ENCODE results near the gene TFPI. TPM values are rescaled to one million over a fixed set of nuclear protein-coding genes. Genes with fewer than 3 reads are reported as not detected.
A peak's percentile ranks its signal among the peaks of the same experiment; 100 is the strongest.

Gene TFPI
- polyA plus RNA-seq, 2 of the 4 experiments (the other 2 are of a cell fraction) = 14.3 to 104 TPM

DNA sequence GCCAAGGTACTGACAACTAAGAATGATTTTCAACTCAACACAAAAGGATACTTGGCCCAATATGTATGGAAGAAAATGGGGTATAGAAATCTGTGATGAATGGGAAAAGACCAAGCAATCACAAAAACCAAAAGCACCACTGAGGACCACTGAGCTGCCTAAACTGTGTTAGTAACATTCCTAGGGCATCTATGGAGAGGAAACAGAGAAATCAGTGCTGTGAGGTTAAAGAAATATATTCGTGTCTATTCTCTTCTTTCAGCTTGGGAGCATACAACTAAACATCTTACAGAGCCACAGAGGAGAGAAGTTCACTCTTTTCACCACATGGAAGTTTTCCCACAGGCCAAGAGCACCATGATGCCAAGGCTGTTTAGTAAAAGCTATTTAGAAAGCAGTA, 58.9 kb downstream of the TFPI start:
- CTCF ChIA-PET = interaction anchor here (4.2 kb wide), 1 partner anchor 85 kb away, joined by 33 read pairs; no protein-coding TSS in a partner anchor
- no peak for FAIRE-seq
- ATAC-seq = no peak

DNA sequence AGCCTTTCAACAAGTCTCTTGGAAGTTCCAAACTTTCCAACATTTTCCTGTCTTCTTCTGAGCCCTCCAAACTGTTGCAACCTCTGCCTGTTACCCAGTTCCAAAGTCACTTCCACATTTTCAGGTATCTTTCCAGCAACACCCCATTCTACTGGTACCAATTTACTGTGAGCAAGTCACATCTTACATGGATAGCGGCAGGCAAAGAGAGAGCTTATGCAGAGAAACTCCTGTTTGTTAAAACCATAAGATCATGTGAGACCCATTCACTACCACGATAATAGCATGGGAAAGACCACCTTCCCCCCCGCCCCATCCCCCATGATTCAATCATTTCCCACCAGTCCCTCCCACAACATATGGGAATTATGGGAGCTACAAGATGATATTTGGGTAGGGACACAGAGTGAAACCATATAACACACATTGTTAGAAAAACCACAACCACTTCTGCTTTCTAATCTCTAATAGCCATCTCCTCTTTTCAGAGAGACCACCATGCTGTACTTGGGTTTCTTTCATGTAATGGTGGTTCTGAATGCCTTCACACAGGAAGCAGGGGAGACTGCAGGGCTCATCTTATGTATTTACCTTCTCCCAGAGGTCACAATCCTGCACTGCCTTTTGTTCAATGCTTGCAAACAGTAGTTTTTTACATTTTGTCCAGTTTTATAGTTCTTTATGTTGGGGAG, 60.2 kb downstream of the TFPI start:
- POLR2A ChIA-PET = no interaction called here

More for the DNA sequence above, 58.9 kb downstream of the TFPI start:
- H3K9me3 ChIP-seq = peaks cover 8% of the 10 kb centered on the region
- TF ChIP-seq CEBPB (IDR thresholded peaks at IDR 0.05) (no peak), TP53 (CRISPR knock-in tag; IDR thresholded peaks at IDR 0.05) (no peak), HEYL (CRISPR knock-in tag; IDR thresholded peaks at IDR 0.05) (no peak), RNF2 (IDR thresholded peaks at IDR 0.05; ENCODE audit: borderline replicate concordance, low read depth) (no peak), POLR2AphosphoS2 (conservative IDR thresholded peaks at IDR 0.05; ENCODE audit: low read length) (no peak), E2F6 (IDR thresholded peaks at IDR 0.05; ENCODE audit: borderline replicate concordance, low read depth) (no peak), FOSB (CRISPR knock-in tag; IDR thresholded peaks at IDR 0.05) (no peak), ESRRA (IDR thresholded peaks at IDR 0.05; ENCODE audit: borderline replicate concordance, low read length) (no peak)
- peaks cover 11% of the 10 kb centered on the region for H3K4me1 ChIP-seq
- POLR2A ChIA-PET = no interaction called here
- WGBS (ENCODE audit: missing lambda C conversion rate) = 88% methylated on average over 1 of the region's 1 CpG
- H3K4me3 ChIP-seq = no peak overlapping the region
- no peak overlapping the region for H3K27ac ChIP-seq
- no peak overlapping the region for H3K4me2 ChIP-seq
- no peak for DNase-seq (ENCODE audit: low read depth in 1 of 2, low spot score in 1 of 2)

DNA sequence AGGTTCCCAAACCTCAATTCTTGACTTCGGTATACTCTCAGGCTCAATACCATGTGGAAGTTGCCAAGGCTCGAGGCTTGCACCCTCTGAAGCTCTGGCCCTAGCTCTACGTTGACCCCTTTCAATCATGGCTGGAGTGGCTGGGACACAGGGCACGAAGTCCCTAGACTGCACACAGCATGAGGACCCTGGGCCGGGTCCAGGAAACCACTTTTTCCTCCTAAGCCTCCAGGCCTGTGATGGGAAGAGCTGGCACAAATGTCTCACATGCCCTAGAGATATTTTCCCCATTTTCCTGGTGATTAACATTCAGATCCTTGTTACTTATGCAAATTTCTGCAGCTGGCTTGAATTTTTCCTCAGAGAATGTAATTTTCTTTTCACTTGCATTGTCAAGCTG, 61.1 kb downstream of the TFPI start:
- TF ChIP-seq ZFP36 (IDR thresholded peaks at IDR 0.05; ENCODE audit: borderline replicate concordance, partially characterized antibody) = peak; percentile 67
- no peak for TF ChIP-seq HMGXB4 (CRISPR knock-in tag; IDR thresholded peaks at IDR 0.05; ENCODE audit: borderline replicate concordance)
- TF ChIP-seq RNF2 (IDR thresholded peaks at IDR 0.05; ENCODE audit: borderline replicate concordance, low read depth) = no peak
- no peak for TF ChIP-seq NPAS2 (CRISPR knock-in tag; IDR thresholded peaks at IDR 0.05; ENCODE audit: borderline replicate concordance)
- TF ChIP-seq SMC3 (IDR thresholded peaks at IDR 0.05) = no peak
- TF ChIP-seq RFX5 (IDR thresholded peaks at IDR 0.05) = no peak
- no peak for TF ChIP-seq TP53 (CRISPR knock-in tag; IDR thresholded peaks at IDR 0.05)
- TF ChIP-seq EP300 (IDR thresholded peaks at IDR 0.05) = no peak
- CTCF ChIA-PET = interaction anchor here (4.2 kb wide), 1 partner anchor 87 kb away, joined by 33 read pairs; no protein-coding TSS in a partner anchor
- no peak for ATAC-seq

More for the DNA sequence above, 60.2 kb downstream of the TFPI start:
- no peak for FAIRE-seq
- 80% methylated on average over 3 of the region's 3 CpGs for WGBS (ENCODE audit: missing lambda C conversion rate)
- Histone ChIP-seq H3K4me3 (no peak overlapping the region), H3K4me1 (no peaks in the 10 kb centered on the region; the same call in 2 of the 3 replicates), H3K9me3 (peaks cover 8% of the 10 kb centered on the region), H3K4me2 (no peak overlapping the region), H3K27ac (no peak overlapping the region)
- no peak for ATAC-seq
- DNase-seq (ENCODE audit: low read depth in 1 of 2, low spot score in 1 of 2) = no peak
- TF ChIP-seq ZC3H11A (IDR thresholded peaks at IDR 0.05) = no peak
- CTCF ChIA-PET = interaction anchor here (4.2 kb wide), 1 partner anchor 86 kb away, joined by 33 read pairs; no protein-coding TSS in a partner anchor

GRCh38 chr2:187486241-187486640, 68.0 kb downstream of the TFPI start:
- Histone ChIP-seq H3K4me3 (no peak overlapping the region), H3K9me3 (no peaks in the 10 kb centered on the region), H3K4me1 (no peaks in the 10 kb centered on the region), H3K4me2 (no peak overlapping the region), H3K27ac (no peak overlapping the region)
- ATAC-seq = no peak
- no peak for DNase-seq (ENCODE audit: low read depth in 1 of 2, low spot score in 1 of 2)
- ChIA-PET POLR2A (no interaction called here), CTCF (no interaction called here)
- TF ChIP-seq MAX (IDR thresholded peaks at IDR 0.05) (no peak), PBX3 (IDR thresholded peaks at IDR 0.05) (no peak), NPAS2 (CRISPR knock-in tag; IDR thresholded peaks at IDR 0.05; ENCODE audit: borderline replicate concordance) (no peak), SMC3 (IDR thresholded peaks at IDR 0.05) (no peak), RCOR1 (IDR thresholded peaks at IDR 0.05; ENCODE audit: low read depth, low read length) (no peak), CBX8 (IDR thresholded peaks at IDR 0.05) (no peak), NR3C1 (IDR thresholded peaks at IDR 0.05) (no peak)
- TF ChIP-seq, protein P1, sequence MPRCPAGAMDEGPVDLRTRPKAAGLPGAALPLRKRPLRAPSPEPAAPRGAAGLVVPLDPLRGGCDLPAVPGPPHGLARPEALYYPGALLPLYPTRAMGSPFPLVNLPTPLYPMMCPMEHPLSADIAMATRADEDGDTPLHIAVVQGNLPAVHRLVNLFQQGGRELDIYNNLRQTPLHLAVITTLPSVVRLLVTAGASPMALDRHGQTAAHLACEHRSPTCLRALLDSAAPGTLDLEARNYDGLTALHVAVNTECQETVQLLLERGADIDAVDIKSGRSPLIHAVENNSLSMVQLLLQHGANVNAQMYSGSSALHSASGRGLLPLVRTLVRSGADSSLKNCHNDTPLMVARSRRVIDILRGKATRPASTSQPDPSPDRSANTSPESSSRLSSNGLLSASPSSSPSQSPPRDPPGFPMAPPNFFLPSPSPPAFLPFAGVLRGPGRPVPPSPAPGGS (IDR thresholded peaks at IDR 0.05) = no peak
- FAIRE-seq = no peak

More for the DNA sequence above, 61.1 kb downstream of the TFPI start:
- FAIRE-seq = no peak
- no peaks in the 10 kb centered on the region for H3K4me1 ChIP-seq
- H3K4me3 ChIP-seq = no peak overlapping the region
- H3K9me3 ChIP-seq = peaks cover 8% of the 10 kb centered on the region
- no peak overlapping the region for H3K4me2 ChIP-seq
- WGBS (ENCODE audit: missing lambda C conversion rate) = 88% methylated on average over 5 of the region's 5 CpGs
- DNase-seq (ENCODE audit: low read depth in 1 of 2, low spot score in 1 of 2) = no peak
- H3K27ac ChIP-seq = no peak overlapping the region
- POLR2A ChIA-PET = no interaction called here

All from A549 (cell line).